ENCODE results near the gene PTRHD1. TPM values are rescaled to one million over a fixed set of nuclear protein-coding genes. Genes with fewer than 3 reads are reported as not detected.
"Not testable (repeated sequence)": the region's sequence is repeated elsewhere in the genome, so short reads cannot be mapped to it uniquely, and the experiment has no call there.

Gene PTRHD1
- 13.4 TPM for total RNA-seq

GRCh38 chr2:24792874-24793760, at the start of gene PTRHD1, which contains the start of gene CENPO:
PTRHD1 (minus strand) TSS chr2:24793391; CDS start chr2:24793377, 14 bp downstream.
CENPO (plus strand) TSS chr2:24793425; CDS start chr2:24793920, 495 bp downstream.
- peak; percentile 96 for ATAC-seq
- DNase-seq (ENCODE audit: low spot score): peak; percentile 97

GRCh38 chr2:24842081-24843050, 49.2 kb upstream of the PTRHD1 start:
- DNase-seq (ENCODE audit: low spot score) (no peak), ATAC-seq (no peak)

GRCh38 chr2:24840962-24841945, 48.1 kb upstream of the PTRHD1 start:
- ATAC-seq: no peak
- DNase-seq (ENCODE audit: low spot score): no peak

GRCh38 chr2:24840164-24840869, 47.1 kb upstream of the PTRHD1 start:
- ATAC-seq (no peak), DNase-seq (ENCODE audit: low spot score) (no peak)

GRCh38 chr2:24839729-24840128, 46.5 kb upstream of the PTRHD1 start:
- DNase-seq (ENCODE audit: low spot score): no peak
- no peak for ATAC-seq

- DNase-seq (ENCODE audit: low spot score) (no peak), ATAC-seq (no peak)
Measured at GRCh38 chr2:24838541-24838940, 45.4 kb upstream of the PTRHD1 start.

GRCh38 chr2:24837996-24838513, 44.9 kb upstream of the PTRHD1 start:
- DNase-seq (ENCODE audit: low spot score) (no peak), ATAC-seq (no peak)

- no peak for ATAC-seq
- no peak for DNase-seq (ENCODE audit: low spot score)
Measured at GRCh38 chr2:24836706-24837105, 43.5 kb upstream of the PTRHD1 start.

GRCh38 chr2:24836206-24836605, 43.0 kb upstream of the PTRHD1 start:
- no peak for DNase-seq (ENCODE audit: low spot score)
- no peak for ATAC-seq

- not testable (repeated sequence) for DNase-seq (ENCODE audit: low spot score); ATAC-seq
Measured at GRCh38 chr2:24835411-24835810, 42.2 kb upstream of the PTRHD1 start.

GRCh38 chr2:24834733-24835395, 41.7 kb upstream of the PTRHD1 start:
- DNase-seq (ENCODE audit: low spot score): no peak
- no peak for ATAC-seq

GRCh38 chr2:24833821-24834732, 40.9 kb upstream of the PTRHD1 start:
- no peak for DNase-seq (ENCODE audit: low spot score)
- ATAC-seq: no peak

- ATAC-seq (no peak), DNase-seq (ENCODE audit: low spot score) (no peak)
Measured at GRCh38 chr2:24832931-24833701, 39.9 kb upstream of the PTRHD1 start.

GRCh38 chr2:24832521-24832920, 39.3 kb upstream of the PTRHD1 start:
- DNase-seq (ENCODE audit: low spot score): no peak
- ATAC-seq: no peak

GRCh38 chr2:24832073-24832461, 38.9 kb upstream of the PTRHD1 start:
- DNase-seq (ENCODE audit: low spot score): no peak
- ATAC-seq: peak; percentile 20

- no peak for DNase-seq (ENCODE audit: low spot score)
- no peak for ATAC-seq
Measured at GRCh38 chr2:24831221-24832072, 38.3 kb upstream of the PTRHD1 start.
